Measurements from ENCODE around the gene PGR.

- TF ChIP-seq CTCF (IDR thresholded peaks at IDR 0.05): no peak
- TF ChIP-seq POLR2A (IDR thresholded peaks at IDR 0.05): no peak
Observed at GRCh38 chr11:101059331-101059730, 70.3 kb downstream of the PGR start.
